A673 (cell line): ENCODE measurements around the gene RGS14.

Experiments used
- CTCF ChIP-seq: fragments of 300-800, 200-600 bp; sonication (generic); conservative IDR thresholded peaks from 2 replicates; pipeline ENCODE4 v1.5.1; 2017; ENCODE audit warnings: low read depth, mild to moderate bottlenecking, antibody characterized with exemption, low read length, moderate library complexity, mixed read lengths
- EZH2 ChIP-seq: fragments of 200-600 bp; sonication (generic); IDR thresholded peaks from 2 replicates; pipeline ENCODE4 v1.6.1; 2017; ENCODE audit warnings: borderline replicate concordance, low read depth, mild to moderate bottlenecking, mixed read lengths, antibody characterized with exemption, low read length; ENCODE audit not compliant: poor library complexity, severe bottlenecking

- TF ChIP-seq CTCF: no peak
- no peak for TF ChIP-seq EZH2
Observed at GRCh38 chr5:177355162-177355867, 2.4 kb upstream of the RGS14 start.
